Right hindlimb (tissue), 1 donor: Measurements from ENCODE around the gene TMEM143.
"Not testable (repeated sequence)": the region's sequence is repeated elsewhere in the genome, so short reads cannot be mapped to it uniquely, and the experiment has no call there.

Experiments
- DNase-seq: peaks from one replicate; pipeline ENCODE4 v3.0.0-alpha.2; 2018

Gene TMEM143

DNA sequence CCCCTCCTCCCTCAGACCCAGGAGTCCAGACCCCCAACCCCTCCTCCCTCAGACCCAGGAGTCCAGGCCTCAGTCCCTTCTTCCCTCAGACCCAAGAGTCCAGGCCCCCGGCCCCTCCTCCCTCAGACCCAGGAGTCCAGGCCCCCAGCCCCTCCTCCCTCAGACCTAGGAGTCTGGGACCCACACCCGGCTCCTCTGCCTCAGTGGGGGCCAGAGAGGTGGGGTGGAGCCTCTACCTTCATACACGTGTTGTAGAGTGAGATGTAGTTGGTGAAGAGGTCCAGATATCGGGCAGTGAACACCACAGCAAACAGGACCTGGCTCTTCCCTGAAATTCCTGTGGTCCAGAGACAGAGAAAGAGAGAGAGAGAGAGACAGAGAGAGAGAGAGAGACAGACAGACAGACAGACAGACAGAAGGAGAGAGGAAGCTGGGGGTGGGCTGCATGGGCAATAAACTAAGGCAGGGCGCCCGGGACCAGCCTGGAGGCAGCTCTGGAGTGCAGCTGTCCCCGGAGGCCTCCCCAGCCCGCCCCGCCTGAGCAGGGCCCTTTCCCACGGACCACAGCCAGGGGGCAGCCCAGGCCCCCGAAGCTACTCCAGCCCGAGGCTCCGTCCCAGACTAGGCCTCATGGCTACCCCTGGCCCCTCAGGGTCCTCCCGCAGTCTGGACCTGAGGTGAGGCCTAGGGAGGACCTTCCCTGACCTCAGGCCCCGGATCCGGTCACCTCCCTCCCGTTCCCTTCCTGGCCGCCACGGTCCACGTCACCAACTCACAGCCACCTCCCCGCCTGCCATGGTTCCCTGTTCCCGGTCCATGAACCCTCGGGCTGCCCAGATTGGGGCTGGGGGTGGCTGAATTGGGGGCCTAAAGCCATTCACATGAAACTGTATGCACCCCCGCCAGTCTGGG is 26.7 kb upstream of the TMEM143 start:
- DNase-seq: peak; percentile 81

DNA sequence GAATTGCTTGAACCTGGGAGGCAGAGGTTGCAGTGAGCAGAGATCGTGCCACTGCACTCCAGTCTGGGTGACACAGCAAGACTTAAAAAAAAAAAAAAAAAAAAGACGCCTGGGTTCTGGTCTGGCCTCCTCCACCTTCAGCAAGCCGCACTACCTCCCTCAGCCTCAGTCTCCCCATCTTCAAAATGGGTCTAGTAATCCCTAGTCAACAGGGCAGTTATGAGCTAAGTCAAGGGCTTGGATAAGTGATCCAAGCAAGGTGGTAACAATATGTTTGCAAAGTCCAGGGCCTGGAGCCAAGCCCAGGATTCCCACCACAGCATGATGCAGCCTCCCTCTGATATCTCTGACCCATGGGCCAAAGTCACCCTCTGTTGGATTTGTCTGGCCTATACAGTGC is 23.2 kb upstream of the TMEM143 start:
- no peak for DNase-seq

DNA sequence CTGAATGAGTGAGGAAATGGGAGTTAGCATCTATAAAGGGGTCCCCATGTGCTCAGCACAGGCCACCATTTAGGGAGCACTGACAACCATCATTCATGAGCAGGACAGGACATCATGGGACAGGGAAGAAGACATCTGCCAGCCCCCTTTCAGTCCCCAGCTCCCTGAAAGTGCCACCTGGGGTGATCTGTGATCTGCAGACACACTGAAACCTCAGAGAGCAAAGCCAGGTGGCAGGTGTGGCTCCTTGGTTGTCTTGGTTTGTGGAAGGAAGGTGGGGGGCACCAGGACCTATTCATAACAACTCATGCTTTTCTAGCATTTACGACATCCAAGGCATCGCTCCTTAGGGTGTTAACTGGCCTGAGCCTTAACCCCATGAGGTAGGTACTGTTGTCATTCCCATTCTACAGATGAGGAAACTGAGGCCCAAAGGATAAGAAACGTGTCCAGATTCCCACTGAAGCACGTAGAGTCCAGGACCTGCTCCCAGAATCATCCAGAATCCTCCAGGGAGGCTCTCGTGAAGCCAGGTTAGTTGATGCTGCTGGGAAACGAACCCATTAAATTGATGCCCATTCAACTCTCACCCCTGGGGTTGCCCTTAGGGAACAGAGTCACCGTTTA is 21.8 kb upstream of the TMEM143 start:
- no peak for DNase-seq

DNA sequence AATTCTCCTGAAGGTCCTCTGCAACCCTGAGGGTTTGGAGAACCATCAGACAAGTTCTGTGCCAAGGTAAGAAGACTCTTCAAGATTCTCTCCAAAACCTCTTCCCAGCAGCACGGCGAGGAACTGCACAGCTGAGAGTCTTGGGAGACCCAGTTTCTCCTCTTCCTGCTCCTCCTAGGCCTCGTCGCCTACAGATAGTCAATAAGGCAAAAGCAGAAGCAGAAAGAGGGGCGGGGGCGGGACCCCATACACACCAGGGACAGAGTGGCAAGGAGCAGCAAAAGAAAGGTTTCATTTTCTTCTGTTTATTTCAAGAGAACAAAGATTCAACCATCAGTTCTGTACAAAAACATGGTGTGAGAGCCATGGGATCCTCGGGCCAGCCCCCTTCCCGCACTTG is 18.5 kb upstream of the TMEM143 start:
- no peak for DNase-seq

DNA sequence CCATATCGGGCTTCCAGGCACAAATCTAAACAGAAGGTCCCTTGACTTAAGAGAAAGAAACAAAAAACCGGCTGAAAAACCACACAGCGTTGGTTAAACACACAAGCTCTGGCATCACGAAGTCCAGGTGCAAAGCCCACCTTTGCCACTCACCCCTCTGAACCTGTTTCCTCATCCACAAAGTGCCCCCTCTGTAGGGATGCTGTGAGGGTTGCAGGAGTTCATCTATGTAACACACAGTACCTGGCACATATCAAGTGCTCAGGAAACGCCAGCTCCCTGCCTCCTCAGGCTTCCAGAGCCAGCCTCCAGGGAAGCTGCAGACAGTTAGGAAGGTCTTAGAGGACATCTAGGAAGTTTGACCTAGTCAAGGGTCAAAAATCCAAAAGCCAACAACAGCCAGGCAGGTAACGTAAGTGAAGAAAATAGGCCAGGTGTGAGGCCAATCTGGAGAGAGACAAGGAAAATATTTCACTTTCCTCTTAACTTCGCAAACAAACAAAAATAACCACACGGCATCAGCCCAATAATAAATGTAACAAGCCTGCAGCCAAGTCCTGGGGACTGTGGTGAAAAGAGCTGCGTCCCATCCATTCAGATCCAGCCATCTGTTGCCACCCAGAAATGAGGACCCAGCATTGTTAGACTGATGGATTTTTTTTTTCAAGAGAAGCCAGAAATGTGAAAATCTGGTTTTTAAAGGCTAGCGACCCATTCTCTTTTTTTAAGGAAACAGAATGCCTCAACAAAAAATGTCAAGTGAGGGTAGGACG is 17.6 kb upstream of the TMEM143 start:
- no peak for DNase-seq

DNA sequence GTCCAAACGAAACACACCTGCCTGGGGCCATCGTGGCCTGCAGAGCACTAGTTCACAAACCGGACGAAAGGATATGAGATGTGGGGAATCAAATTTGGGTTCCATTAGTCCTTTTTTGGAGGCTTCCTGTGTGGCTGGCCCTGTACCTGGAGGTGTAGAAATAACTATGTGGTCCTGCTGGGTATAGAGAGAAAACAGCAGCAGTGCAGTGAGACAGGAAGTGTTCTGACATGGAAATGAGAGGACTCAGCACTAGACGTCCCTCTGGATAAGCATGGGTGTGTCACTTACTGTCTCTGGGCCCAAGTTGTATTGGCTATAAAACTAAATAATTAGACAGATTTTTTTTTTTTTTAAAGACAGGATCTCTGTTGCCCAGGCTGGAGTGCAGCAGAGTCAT is 15.3 kb upstream of the TMEM143 start:
- no peak for DNase-seq

DNA sequence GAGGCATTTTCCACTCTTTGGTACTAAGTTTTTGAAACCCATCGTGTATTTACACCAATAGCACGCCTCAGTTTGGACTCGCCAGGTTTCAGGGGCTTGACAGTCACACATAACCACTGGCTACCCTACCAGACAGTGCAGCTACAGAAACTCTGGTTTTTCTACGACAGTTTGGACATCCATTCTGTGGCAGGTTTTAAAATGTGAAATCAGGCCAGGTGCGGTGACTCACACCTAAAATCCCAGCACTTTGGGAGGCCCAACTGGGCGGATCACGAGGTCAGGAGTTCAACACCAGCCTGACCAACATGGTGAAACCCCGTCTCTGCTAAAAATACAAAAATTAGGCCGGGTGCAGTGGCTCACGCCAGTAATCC is 14.4 kb upstream of the TMEM143 start:
- DNase-seq: no peak

DNA sequence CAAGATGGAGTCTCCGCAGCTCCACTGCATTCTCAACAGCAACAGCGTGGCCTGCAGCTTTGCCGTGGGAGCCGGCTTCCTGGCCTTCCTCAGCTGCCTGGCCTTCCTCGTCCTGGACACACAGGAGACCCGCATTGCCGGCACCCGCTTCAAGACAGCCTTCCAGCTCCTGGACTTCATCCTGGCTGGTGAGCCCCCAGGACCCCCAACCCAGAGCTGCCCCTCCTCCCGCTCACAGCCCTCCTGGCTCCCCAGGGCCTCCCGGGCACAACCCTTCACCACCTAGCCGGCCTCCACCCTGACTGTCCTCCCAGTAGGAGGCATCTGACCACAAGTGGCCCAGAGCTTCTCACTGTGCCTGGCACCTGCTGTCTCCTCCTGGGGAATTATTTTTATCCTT is 9.8 kb upstream of the TMEM143 start:
- no peak for DNase-seq

DNA sequence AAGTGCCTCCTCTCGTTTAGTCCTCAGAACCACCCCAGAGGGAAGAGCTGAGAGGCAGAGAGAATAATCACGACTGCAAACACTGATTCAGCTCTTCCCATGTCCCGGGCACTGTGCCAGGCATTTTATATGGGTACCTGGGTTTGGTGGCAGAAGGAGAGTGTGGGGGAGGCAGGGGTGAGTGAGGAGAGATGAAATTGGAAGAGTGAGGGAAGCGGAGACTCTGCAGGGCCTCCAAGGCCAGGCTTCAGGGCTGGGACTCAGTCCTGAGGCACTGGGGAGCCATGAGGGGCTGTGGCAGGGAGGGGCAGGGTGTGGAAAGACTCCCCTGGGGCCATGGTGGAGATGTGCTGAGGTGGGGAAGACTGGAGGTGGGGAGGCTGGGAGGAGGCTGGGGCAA is 9.2 kb upstream of the TMEM143 start:
- no peak for DNase-seq

DNA sequence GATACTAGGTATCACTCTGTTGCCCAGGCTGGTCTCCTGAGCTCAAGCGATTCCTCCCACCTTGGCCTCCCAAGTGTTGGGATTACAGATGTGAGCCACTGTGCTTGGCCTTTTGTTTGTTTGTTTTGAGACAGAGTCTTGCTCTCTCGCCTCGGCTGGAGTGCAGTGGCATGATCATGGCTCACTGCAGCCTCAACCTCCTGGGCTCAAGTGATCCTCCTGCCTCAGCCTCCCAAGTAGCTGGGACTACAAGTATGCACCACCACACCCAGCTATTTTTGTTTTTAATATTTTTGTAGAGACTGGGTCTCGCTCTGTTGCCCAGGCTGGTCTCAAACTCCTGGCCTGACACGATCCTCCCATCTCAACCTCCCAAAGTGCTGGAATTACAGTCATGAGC is 8.0 kb upstream of the TMEM143 start:
- DNase-seq: not testable (repeated sequence)

DNA sequence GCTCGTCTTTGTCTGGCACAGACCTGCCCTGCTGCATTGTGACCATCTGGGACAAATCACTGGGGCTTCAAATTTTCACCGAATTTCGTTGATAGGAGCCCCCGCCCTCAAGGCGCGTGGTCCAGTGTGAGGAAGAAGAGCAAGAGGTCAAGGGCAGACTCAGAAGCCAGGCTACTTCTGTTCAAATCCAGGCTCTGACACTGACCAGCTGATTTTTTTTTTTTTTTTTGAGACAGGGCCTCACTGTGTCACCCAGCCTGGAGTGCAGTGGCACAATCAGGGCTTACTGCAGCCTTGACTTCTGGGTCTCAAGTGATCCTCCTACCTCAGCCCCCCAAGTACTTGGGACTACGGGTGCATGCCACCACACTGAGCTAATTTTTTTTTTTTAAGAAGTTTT is 7.6 kb upstream of the TMEM143 start:
- DNase-seq: no peak

DNA sequence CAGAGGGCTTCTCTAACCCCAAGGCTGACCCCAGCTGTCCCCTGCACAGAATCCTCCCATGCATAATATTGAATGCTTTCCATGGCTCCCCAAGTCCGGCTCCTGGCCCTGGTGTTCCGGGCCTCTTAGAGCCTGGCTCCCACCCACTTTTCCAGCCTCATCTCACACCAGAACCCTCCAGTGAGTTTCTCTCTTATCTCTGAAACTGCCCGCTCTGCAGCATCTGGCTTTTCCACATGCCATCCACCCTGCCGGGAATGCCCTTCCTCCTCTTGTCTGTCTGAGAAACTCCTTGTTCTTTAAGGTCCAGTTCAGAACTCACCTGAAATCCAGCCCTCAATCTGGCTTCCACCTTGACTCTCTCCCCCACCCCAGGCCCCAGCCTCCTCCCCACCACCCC is 7.2 kb upstream of the TMEM143 start:
- no peak for DNase-seq

DNA sequence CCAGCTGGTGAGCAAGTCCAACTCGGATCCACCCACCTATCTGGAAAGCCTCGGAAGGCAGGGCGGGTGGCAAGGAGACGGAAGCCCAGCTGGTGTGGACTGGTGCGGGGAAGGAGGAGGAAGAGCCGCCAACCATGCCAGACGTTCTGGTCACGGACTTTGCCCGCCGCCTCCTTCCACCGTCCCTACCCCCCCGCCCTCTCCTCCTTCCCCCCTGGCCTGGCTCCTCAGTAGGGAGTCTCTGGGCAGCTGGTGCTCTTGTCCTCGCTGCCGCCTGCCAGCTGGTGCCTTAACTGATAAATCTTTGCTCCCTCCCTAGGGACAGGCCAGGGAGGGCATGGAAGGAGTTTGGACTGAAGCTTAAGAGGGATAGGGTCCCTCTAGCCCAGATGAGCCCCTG is 5.2 kb upstream of the TMEM143 start:
- no peak for DNase-seq

DNA sequence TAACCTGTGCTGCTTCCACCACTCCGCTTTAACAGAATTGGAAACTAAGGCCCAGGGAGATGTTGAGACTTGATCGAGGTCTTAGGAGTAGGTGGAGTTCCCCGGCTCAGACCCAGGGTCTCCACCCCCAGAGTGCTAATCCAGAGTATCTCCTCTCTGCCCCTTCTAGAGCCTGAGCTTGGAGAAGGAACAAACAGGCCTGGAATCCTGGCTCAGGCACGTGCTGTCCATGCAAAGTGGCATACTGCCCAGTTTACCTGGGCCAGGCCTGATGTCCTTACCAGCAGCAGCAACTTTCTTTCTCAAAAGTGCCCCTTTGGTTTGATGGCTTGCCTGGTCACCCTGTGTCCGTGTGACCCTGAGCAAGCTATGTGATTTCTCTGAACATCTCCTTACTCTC is 4.1 kb upstream of the TMEM143 start:
- DNase-seq: no peak

DNA sequence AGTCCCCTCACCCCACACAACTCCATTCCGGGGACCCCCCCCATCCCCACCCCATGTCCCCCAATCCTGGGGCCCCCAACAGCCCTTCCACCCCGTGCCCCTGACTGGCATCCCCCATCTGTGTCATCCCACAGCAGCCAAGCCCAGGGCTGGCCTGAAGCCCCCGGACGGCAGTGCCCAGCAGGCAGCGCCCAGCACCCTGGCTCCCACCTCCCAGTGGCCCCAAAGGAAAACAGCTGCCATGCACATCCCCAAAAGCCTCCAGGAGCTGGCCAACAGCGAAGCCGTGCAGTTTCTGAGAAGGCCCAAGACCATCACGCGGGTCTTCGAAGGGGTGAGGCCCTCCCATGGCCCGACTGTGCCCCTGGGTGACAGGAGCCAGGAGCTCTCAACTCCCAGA is 1.9 kb upstream of the TMEM143 start:
- DNase-seq: no peak

DNA sequence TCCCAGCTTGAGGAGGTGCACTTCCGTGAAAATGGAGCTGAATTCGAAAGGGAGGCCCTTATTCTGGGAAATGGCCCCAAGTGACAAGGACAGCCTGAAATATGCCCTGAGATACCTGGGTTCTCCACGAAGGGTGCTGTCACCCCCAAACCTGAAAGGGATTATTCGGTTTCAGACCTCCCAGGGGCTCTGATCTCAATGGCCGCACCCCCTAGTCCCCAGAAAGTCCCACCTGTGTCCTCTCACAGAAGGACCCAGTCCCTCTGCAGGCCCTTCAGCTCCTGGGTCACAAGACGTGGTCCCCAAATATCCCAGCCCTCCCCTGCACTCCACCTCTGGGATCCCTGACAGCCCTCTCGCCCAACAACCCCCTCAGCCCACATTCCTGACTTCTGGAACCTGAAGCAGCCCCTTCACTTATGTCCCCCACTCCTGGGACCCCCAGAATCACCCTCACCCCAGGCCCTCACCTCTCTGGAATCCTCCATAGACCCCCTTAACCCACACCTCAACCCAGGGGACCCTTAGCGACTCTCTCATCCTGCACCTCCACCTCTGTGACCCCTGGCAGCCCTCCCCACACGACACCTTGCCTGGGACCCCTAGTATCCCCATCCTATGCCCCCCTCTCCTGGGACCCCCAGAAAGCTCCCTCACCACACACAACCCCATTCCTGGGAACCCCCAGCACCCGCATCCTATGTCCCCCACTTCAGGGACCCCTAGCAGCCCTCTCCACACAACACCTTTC is 1.0 kb upstream of the TMEM143 start:
- DNase-seq: no peak

DNA sequence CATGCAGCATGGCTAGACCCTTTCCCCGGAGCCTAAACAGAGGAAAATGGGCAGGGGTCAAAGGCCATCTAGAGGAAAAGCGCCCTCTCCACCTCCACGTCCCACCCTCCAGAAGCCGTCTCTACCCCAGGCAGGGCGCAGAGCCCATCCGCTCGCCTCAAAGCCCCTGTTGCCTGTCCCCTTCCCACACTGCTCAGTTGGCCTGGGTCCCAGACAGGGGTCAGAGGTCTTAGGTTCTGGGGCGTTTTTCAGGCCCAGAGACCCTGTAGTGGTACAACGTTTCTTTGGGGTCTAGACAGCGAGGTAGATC is 285 bp downstream of the TMEM143 start:
- no peak for DNase-seq

DNA sequence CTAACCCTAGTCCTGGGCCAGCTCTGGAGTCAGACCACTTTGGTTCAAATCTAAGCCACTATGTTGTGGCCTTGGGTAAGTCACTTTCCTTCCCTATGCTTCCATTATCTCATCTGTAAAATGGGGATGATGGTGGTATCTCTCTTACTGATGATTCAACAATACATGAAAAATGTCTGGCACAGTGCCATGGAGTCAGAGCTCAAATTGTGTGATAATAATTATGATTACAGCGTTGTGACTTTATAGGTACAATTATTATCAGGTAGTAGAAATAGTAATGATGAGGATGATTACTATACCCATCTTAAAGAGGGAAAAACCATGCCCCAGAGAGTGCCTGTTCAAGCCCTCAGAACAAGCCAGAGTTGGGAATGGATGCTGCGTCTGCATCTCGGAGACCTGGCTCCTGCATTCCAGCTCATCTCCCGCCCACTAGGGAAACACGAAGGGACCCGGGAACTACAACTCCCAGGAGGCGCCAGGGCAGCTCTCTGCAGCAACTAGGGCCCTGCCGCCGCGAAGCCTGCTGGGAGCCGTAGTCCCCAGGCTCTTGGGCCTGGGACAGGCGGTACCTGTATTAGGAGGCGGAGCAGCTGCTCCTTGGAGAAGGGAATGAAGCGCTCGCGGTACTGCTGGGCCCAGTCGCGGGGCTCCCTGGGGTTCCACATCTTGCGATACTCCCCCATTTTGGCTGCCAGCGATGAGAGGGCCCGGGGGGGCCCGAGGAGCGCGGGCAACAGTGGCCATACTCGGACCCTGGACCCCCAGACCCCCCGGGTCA is 832 bp downstream of the TMEM143 start:
- peak; percentile 96 for DNase-seq

DNA sequence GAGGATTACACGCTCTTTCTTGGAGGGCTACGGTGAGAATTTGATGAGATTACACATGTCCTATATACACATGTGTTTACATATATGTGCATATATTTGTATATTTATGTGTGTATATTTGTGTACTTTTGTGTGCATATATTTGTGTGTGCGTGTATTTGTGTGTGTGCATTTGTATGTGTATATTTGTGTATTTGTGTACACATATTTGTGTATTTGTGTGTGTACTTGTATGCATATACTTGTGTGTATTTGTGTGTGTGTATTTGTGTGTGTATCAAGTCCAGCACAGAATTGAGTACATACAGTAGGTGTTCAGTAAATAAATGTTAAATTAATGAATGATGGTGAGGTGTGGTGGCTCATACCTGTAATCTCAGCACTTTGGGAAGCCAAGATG is 1.8 kb downstream of the TMEM143 start:
- no peak for DNase-seq

DNA sequence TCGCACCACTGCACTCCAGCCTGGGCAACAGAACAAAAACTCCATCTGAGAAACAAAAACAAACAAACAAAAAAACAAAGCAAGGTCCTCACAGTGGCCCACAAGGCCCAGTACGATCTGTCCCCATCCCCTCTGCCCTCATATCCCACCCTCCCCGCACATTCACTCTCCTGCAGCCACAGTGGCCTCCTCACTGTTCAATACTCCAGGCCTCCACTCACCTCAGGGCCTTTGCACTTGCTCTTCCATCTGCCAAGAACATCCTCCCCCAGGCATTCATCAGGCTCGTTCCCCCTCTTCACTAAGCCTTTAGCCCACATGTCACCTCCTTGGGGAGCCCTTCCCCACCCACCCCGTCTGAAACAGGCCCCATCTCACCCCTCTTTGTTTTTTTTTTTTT is 4.6 kb downstream of the TMEM143 start:
- no peak for DNase-seq

DNA sequence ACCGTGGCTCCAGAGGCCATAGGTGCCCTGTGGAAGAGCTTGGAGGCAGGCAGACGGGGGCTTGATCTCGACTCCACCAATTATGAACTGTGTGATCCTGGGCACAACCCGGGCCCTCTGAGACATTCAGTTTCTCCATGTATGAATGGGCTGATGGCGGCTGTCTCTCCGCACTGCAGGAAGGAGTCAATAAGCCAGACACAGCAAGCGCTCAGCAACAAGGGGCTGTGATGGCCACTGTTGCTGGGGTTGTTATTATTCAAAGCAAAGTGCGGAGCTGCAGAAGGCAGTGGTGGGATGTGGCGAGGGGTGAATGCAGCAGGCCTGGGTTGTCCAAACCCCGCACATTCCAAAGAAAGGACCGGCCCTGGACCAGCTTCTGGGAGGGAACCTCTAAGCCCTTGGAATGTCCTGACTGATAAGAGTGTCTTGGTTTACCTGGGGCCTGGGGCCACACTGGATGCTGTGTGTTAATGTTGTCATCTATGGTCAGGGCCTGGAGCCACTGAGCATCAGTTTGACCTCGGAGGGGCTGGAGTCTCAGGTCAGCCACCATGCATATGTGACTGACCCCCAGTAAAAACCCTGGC is 8.3 kb downstream of the TMEM143 start:
- DNase-seq: no peak

DNA sequence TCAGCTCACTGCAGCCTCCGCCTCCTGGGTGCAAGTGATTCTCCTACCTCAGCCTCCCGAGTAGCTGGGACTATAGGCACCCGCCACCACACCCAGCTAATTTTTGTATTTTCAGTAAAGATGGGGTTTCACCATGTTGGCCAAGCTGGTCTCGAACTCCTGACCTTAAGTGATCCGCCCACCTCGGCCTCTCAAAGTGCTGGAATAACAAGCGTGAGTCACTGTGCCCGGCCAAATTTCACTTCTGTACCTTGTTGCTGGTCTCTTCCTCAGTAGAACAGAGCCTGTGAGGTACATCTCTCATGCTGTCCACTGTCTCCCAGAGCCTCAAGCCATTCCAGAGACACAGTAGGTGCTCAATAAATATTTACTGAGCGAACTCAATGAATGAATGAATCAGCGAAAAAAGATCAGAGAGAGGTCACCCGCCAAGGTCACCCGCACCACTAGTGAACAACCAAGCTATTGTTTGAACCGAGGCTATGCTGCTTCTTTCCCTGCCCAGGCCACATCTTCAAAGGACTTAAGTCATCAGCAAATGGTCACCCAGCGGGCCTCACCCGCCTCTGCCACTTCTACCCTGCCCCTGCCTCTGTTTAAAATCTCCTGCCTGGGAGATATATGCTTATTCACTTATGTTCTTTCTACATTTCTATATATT is 9.3 kb downstream of the TMEM143 start:
- no peak for DNase-seq
